ENCODE measurements around the gene HSPG2.

GRCh38 chr1:21901473-21901847, 35.6 kb downstream of the HSPG2 start:
- no peak for TF ChIP-seq POLR2AphosphoS5 (IDR thresholded peaks at IDR 0.05)
- TF ChIP-seq, protein P1, sequence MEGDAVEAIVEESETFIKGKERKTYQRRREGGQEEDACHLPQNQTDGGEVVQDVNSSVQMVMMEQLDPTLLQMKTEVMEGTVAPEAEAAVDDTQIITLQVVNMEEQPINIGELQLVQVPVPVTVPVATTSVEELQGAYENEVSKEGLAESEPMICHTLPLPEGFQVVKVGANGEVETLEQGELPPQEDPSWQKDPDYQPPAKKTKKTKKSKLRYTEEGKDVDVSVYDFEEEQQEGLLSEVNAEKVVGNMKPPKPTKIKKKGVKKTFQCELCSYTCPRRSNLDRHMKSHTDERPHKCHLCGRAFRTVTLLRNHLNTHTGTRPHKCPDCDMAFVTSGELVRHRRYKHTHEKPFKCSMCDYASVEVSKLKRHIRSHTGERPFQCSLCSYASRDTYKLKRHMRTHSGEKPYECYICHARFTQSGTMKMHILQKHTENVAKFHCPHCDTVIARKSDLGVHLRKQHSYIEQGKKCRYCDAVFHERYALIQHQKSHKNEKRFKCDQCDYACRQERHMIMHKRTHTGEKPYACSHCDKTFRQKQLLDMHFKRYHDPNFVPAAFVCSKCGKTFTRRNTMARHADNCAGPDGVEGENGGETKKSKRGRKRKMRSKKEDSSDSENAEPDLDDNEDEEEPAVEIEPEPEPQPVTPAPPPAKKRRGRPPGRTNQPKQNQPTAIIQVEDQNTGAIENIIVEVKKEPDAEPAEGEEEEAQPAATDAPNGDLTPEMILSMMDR (IDR thresholded peaks at IDR 0.05; ENCODE audit: poor library complexity, severe bottlenecking): no peak
- TF ChIP-seq EZH2 (IDR thresholded peaks at IDR 0.05; ENCODE audit: borderline replicate concordance, insufficient read depth, low read length, poor library complexity, severe bottlenecking): no peak
- TF ChIP-seq, protein P2, sequence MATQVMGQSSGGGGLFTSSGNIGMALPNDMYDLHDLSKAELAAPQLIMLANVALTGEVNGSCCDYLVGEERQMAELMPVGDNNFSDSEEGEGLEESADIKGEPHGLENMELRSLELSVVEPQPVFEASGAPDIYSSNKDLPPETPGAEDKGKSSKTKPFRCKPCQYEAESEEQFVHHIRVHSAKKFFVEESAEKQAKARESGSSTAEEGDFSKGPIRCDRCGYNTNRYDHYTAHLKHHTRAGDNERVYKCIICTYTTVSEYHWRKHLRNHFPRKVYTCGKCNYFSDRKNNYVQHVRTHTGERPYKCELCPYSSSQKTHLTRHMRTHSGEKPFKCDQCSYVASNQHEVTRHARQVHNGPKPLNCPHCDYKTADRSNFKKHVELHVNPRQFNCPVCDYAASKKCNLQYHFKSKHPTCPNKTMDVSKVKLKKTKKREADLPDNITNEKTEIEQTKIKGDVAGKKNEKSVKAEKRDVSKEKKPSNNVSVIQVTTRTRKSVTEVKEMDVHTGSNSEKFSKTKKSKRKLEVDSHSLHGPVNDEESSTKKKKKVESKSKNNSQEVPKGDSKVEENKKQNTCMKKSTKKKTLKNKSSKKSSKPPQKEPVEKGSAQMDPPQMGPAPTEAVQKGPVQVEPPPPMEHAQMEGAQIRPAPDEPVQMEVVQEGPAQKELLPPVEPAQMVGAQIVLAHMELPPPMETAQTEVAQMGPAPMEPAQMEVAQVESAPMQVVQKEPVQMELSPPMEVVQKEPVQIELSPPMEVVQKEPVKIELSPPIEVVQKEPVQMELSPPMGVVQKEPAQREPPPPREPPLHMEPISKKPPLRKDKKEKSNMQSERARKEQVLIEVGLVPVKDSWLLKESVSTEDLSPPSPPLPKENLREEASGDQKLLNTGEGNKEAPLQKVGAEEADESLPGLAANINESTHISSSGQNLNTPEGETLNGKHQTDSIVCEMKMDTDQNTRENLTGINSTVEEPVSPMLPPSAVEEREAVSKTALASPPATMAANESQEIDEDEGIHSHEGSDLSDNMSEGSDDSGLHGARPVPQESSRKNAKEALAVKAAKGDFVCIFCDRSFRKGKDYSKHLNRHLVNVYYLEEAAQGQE (IDR thresholded peaks at IDR 0.05; ENCODE audit: borderline replicate concordance): no peak
- TF ChIP-seq SMC3 (conservative IDR thresholded peaks at IDR 0.05; ENCODE audit: poor library complexity): no peak
- no peak for TF ChIP-seq EP300 (conservative IDR thresholded peaks at IDR 0.05; ENCODE audit: poor library complexity, severe bottlenecking)

Data from neural cell (in vitro differentiated cells).